GM12874 (cell line): Measurements from ENCODE around the gene CHD6.

Experiments
- TF ChIP-seq, protein P1 (sequence below): IDR thresholded peaks from 2 replicates; pipeline ENCODE4 v1.5.1; 2011; ENCODE audit warnings: low read depth, mild to moderate bottlenecking, control low read depth, low read length, moderate library complexity; ENCODE audit not compliant: insufficient read depth

CHD6 gene

DNA sequence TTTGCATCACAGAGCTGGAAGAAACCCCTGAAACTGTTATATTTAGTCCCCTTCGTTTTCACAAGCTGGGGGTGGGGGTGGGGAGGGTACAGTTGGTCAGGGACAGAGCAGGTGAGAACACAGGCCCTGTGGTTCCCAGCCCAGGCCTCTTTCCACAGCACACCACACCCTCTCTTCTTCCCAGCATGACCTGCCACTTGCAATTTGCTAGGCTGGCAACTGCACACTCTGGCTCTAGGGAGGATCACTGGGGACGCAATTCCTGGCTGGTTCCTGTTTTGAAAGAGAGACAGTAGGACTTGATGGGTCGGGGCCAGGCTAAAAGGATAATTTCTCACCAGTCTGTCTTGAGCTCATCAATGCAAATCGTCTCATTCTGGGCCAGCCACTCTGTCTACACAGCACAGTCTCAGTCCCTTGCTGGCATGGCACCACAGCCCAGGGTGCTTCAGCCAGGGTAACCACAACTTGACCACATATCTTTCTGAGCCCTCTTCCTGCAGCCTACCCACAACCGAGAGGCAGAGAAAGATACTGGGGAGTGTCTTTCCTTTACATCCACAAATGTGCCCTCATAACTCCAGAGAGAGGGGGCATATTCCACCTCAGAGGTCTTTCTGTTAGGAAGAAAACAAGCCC lies 209.9 kb downstream of the CHD6 start:
- TF ChIP-seq, protein P1, sequence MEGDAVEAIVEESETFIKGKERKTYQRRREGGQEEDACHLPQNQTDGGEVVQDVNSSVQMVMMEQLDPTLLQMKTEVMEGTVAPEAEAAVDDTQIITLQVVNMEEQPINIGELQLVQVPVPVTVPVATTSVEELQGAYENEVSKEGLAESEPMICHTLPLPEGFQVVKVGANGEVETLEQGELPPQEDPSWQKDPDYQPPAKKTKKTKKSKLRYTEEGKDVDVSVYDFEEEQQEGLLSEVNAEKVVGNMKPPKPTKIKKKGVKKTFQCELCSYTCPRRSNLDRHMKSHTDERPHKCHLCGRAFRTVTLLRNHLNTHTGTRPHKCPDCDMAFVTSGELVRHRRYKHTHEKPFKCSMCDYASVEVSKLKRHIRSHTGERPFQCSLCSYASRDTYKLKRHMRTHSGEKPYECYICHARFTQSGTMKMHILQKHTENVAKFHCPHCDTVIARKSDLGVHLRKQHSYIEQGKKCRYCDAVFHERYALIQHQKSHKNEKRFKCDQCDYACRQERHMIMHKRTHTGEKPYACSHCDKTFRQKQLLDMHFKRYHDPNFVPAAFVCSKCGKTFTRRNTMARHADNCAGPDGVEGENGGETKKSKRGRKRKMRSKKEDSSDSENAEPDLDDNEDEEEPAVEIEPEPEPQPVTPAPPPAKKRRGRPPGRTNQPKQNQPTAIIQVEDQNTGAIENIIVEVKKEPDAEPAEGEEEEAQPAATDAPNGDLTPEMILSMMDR, result no peak

DNA sequence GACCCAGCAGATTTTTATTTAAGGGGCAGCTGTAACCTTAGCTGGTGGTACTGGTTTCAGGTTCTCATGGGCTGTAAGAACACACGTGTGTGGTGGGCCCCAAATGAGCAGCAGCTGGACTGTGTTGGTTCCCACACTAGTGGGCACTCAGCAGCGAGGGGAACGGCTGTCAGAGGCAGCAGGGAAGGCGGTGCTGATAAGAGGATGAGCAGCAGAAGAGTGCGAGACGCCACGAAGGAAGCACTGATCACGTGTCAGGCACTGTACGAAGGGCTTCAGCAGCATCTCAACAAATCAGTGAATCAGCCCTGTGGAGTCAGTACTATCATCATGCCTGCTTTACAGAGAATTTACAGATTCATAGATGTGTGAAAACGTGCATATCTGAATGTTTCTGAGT lies 210.6 kb downstream of the CHD6 start:
- TF ChIP-seq, protein P1, result no peak

DNA sequence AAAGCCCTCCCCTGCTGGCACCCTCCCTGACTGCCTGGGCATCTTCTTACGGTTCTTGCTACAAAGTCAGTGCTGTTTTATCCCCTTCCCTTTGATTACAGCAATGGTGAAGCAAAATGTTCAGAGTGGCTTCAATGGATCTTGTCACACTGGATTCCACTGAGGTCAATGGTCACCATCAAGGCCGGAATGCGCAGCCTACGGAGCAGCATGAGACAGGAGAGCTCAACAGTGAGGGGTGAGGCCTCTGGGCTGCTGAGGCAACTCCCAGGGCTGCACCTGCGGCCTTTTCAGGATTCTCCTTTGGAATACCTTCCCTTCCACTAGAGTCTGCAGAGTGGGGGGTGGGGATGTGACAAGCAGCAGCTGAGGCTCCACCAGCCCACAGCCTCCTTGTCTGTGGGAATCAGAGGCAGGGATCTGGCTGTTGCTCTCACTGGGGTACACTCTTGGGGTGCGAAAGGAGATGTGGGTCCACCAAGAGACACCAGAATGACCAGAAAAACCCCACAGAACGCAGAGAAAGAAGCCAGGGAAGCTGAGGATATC lies 211.2 kb downstream of the CHD6 start:
- TF ChIP-seq, protein P1, result no peak

DNA sequence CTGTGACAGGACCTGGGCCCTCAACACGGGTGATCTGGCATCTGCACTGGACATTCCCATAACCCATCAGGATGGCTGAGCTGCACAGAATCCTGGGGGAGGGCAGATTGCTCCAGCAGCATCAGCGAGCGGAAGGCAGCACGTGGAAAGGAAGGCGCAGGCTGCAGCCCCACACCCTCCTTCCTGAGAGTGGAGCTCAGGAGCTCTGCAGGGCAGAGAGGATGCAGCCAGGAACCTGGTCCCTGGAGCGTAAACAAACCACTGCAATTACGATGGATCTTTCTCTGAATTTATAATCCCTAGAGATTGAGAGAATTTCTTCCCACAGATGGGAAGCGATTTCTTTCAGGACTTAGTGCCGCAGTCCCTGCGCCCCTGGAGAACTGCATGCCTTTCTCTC lies 211.8 kb downstream of the CHD6 start:
- TF ChIP-seq, protein P1, result no peak

DNA sequence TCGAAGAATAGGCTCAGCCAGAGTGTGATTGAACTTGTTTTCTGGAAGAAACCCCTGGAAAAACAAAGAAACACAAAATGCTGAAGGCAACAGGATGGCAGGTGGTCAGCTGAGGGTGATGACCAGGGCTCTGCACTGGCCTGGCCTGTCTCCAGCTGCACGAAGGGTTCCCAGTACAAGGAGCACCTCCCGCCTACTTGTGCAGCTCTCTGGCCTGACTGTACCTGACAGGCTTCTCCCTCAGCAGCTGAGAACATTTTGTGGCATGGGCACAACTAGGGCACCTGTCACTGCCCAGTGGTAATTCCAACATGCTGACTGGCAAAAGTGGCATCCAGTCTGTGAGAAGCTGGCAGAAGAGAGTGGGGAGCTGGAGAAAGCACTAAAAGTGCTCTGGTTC lies 212.7 kb downstream of the CHD6 start:
- TF ChIP-seq, protein P1, result no peak

DNA sequence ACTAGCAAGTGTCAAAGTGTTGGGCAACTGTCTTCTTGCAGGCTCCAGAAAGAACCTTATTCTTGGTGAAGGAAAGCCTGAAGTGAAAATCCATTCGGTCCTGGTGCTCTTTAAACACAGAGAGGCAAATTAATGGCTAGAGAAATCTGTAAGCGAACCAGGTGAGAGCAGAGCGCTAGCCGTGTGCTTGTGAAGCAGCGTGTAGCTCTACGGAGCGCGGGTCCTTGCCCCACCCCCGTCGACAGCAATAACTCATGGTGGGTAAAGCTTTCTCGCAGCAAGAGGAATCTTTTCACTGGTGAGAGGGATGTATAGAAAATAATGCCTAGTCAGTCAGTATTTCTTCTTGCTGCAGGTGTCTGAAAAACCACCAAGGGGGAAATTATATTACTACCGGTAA lies 214.6 kb downstream of the CHD6 start:
- TF ChIP-seq, protein P1, result no peak

DNA sequence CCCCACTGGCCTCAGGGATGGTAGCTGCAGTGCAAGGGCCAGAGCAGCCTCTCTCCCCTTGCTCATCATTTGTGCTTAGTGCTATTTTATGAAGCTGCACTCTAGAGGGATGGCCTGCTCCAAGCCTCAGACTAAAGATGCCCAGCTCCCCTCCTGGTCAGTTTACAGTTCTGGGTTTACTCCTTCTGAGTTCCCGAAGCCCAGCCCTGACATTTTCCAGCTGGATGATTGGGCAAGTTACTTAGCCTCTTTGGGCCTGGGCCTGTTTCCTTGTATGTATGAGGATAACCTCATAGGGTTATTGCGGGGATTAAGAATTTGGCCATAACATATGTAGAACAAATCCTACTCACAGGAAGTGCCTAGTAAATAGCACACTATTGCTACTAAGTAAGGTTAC lies 219.8 kb downstream of the CHD6 start:
- TF ChIP-seq, protein P1, result no peak
